Measurements from ENCODE around the gene OR2Y1.
"Not testable (repeated sequence)": the region's sequence is repeated elsewhere in the genome, so short reads cannot be mapped to it uniquely, and the experiment has no call there.

OR2Y1 gene

GRCh38 chr5:180755601-180756000 lies 15.7 kb upstream of the OR2Y1 start:
- no peak overlapping the region for H3K4me3 ChIP-seq (ENCODE audit: low read length)
- H3K23ac ChIP-seq (ENCODE audit: low read length): no peak overlapping the region
- no peaks in the 10 kb centered on the region for H3K79me2 ChIP-seq (ENCODE audit: control insufficient read depth, insufficient read depth, low read length)
- H3K4ac ChIP-seq (ENCODE audit: low read depth, low read length): no peak overlapping the region
- H2BK5ac ChIP-seq (ENCODE audit: low read length): no peak overlapping the region
- H3K56ac ChIP-seq (ENCODE audit: low read length): no peak overlapping the region
- no CpG with 5 or more reads among the region's 2 CpGs for WGBS (ENCODE audit: extremely low coverage, insufficient coverage, low lambda C conversion rate)
- H3K4me1 ChIP-seq (ENCODE audit: control insufficient read depth, low read depth, low read length): no peaks in the 10 kb centered on the region
- no peaks in the 10 kb centered on the region for H3K27me3 ChIP-seq (ENCODE audit: insufficient read depth, low read length, poor library complexity)
- no peak for DNase-seq
- H3K18ac ChIP-seq (ENCODE audit: low read length): no peak overlapping the region
- no peak overlapping the region for H2BK15ac ChIP-seq (replicated peaks; ENCODE audit: low read depth)
- H2AK5ac ChIP-seq (ENCODE audit: low read length): no peak overlapping the region
- H3K79me1 ChIP-seq (ENCODE audit: low read length): no peaks in the 10 kb centered on the region
- no peak overlapping the region for H2BK120ac ChIP-seq (ENCODE audit: low read depth, low read length)
- no peak overlapping the region for H4K8ac ChIP-seq (ENCODE audit: low read depth, low read length)
- H3K27ac ChIP-seq (ENCODE audit: low read depth, low read length): no peak overlapping the region
- no peak overlapping the region for H3K4me2 ChIP-seq (ENCODE audit: low read length)
- no peaks in the 10 kb centered on the region for H3K36me3 ChIP-seq (ENCODE audit: control insufficient read depth, insufficient read depth, low read length)
- no peak overlapping the region for H3K9ac ChIP-seq (ENCODE audit: low read length)
- no peak overlapping the region for H4K5ac ChIP-seq (ENCODE audit: low read length)

DNA sequence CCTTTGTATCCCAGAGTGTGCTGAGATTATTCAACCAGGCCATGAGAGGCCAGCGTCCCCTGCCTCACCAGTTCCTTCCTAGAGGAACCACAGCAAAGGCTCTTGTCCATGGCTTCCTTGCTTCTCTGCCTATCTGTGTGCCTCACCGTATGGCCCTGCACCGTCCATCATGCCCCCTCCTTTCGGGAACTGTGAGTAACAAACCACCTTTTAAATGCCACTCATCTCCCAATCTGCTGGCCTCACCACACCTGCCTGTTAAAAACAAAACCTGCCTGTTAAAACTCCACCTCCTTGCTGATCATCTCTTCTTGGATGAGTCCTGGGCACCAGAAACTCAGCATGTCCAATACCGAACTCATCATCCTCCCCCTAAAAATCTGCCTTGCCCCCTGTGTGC lies 4.4 kb upstream of the OR2Y1 start:
- H3K4me1 ChIP-seq (ENCODE audit: control insufficient read depth, low read depth, low read length): no peaks in the 10 kb centered on the region
- H3K79me2 ChIP-seq (ENCODE audit: control insufficient read depth, insufficient read depth, low read length): no peaks in the 10 kb centered on the region
- H3K27ac ChIP-seq (ENCODE audit: low read depth, low read length): no peak overlapping the region
- H3K4me3 ChIP-seq (ENCODE audit: low read length): no peak overlapping the region
- H3K18ac ChIP-seq (ENCODE audit: low read length): no peak overlapping the region
- H3K36me3 ChIP-seq (ENCODE audit: control insufficient read depth, insufficient read depth, low read length): no peaks in the 10 kb centered on the region
- H2BK5ac ChIP-seq (ENCODE audit: low read length): no peak overlapping the region
- no peak overlapping the region for H3K4me2 ChIP-seq (ENCODE audit: low read length)
- H2BK15ac ChIP-seq (replicated peaks; ENCODE audit: low read depth): no peak overlapping the region
- no peaks in the 10 kb centered on the region for H3K79me1 ChIP-seq (ENCODE audit: low read length)
- H3K9ac ChIP-seq (ENCODE audit: low read length): no peak overlapping the region
- H2BK120ac ChIP-seq (ENCODE audit: low read depth, low read length): no peak overlapping the region
- H3K23ac ChIP-seq (ENCODE audit: low read length): no peak overlapping the region
- no peak overlapping the region for H3K4ac ChIP-seq (ENCODE audit: low read depth, low read length)
- H3K56ac ChIP-seq (ENCODE audit: low read length): no peak overlapping the region
- no CpG with 5 or more reads among the region's 5 CpGs for WGBS (ENCODE audit: extremely low coverage, insufficient coverage, low lambda C conversion rate)
- H4K8ac ChIP-seq (ENCODE audit: low read depth, low read length): no peak overlapping the region
- H3K27me3 ChIP-seq (ENCODE audit: insufficient read depth, low read length, poor library complexity): no peaks in the 10 kb centered on the region
- no peak overlapping the region for H2AK5ac ChIP-seq (ENCODE audit: low read length)
- H4K5ac ChIP-seq (ENCODE audit: low read length): no peak overlapping the region
- DNase-seq: no peak

DNA sequence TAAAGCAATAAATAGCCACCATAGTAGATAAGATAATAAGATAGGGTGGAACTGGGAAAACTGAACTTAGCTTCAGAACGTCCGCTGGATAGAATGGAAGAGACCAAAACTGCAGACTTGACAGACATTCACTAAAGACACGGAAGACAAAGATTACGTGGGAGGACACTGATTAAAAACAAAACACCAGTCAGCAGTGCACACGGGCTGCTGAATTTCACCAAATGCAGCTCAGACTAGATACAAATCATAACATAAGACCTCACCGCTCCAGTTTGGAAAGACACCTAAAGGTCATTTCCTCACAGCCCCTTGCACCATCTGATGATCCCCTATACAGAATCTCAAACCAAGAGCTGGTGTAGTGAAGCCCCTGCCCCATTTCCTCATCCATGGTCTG lies 2.9 kb upstream of the OR2Y1 start:
- H3K4ac ChIP-seq (ENCODE audit: low read depth, low read length): no peak overlapping the region
- no peak overlapping the region for H3K4me3 ChIP-seq (ENCODE audit: low read length)
- H3K79me1 ChIP-seq (ENCODE audit: low read length): no peaks in the 10 kb centered on the region
- no peaks in the 10 kb centered on the region for H3K79me2 ChIP-seq (ENCODE audit: control insufficient read depth, insufficient read depth, low read length)
- no CpG with 5 or more reads among the region's 6 CpGs for WGBS (ENCODE audit: extremely low coverage, insufficient coverage, low lambda C conversion rate)
- DNase-seq: no peak
- H3K27ac ChIP-seq (ENCODE audit: low read depth, low read length): no peak overlapping the region
- H3K56ac ChIP-seq (ENCODE audit: low read length): no peak overlapping the region
- no peaks in the 10 kb centered on the region for H3K4me1 ChIP-seq (ENCODE audit: control insufficient read depth, low read depth, low read length)
- no peak overlapping the region for H2BK120ac ChIP-seq (ENCODE audit: low read depth, low read length)
- no peak overlapping the region for H3K9ac ChIP-seq (ENCODE audit: low read length)
- H3K36me3 ChIP-seq (ENCODE audit: control insufficient read depth, insufficient read depth, low read length): no peaks in the 10 kb centered on the region
- no peak overlapping the region for H2BK5ac ChIP-seq (ENCODE audit: low read length)
- no peak overlapping the region for H3K18ac ChIP-seq (ENCODE audit: low read length)
- no peak overlapping the region for H3K4me2 ChIP-seq (ENCODE audit: low read length)
- no peak overlapping the region for H4K5ac ChIP-seq (ENCODE audit: low read length)
- H4K8ac ChIP-seq (ENCODE audit: low read depth, low read length): no peak overlapping the region
- H3K27me3 ChIP-seq (ENCODE audit: insufficient read depth, low read length, poor library complexity): no peaks in the 10 kb centered on the region
- H2BK15ac ChIP-seq (replicated peaks; ENCODE audit: low read depth): no peak overlapping the region
- no peak overlapping the region for H2AK5ac ChIP-seq (ENCODE audit: low read length)
- no peak overlapping the region for H3K23ac ChIP-seq (ENCODE audit: low read length)

DNA sequence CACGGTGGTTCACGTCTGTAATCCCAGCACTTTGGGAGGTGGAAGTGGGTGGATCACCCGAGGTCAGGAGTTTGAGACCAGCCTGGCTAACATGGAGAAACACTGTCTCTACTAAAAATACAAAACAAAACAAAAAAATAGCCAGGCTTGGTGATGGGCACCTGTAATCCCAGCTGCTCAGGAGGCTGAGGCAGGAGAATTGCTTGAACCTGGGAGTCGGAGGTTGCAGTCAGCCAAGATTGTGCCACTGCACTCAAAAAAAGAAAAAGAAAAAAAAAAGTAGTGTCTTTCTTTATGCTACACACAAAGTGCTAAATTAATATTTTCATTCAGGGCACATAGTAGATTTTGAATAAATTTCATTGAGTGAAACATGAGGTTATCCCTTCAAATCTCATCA lies 1.1 kb upstream of the OR2Y1 start:
- H2BK15ac ChIP-seq (replicated peaks; ENCODE audit: low read depth); H4K8ac ChIP-seq (ENCODE audit: low read depth, low read length); H2AK5ac ChIP-seq (ENCODE audit: low read length); H3K4me1 ChIP-seq (ENCODE audit: control insufficient read depth, low read depth, low read length); H3K9ac ChIP-seq (ENCODE audit: low read length); H3K79me2 ChIP-seq (ENCODE audit: control insufficient read depth, insufficient read depth, low read length); H2BK5ac ChIP-seq (ENCODE audit: low read length); DNase-seq; H4K5ac ChIP-seq (ENCODE audit: low read length); H3K4ac ChIP-seq (ENCODE audit: low read depth, low read length); H3K79me1 ChIP-seq (ENCODE audit: low read length); H3K27ac ChIP-seq (ENCODE audit: low read depth, low read length); H3K4me3 ChIP-seq (ENCODE audit: low read length); H3K18ac ChIP-seq (ENCODE audit: low read length); H3K4me2 ChIP-seq (ENCODE audit: low read length); H3K56ac ChIP-seq (ENCODE audit: low read length); H3K23ac ChIP-seq (ENCODE audit: low read length); H3K27me3 ChIP-seq (ENCODE audit: insufficient read depth, low read length, poor library complexity); H3K36me3 ChIP-seq (ENCODE audit: control insufficient read depth, insufficient read depth, low read length); H2BK120ac ChIP-seq (ENCODE audit: low read depth, low read length): not testable (repeated sequence)
- no CpG with 5 or more reads among the region's 4 CpGs for WGBS (ENCODE audit: extremely low coverage, insufficient coverage, low lambda C conversion rate)

DNA sequence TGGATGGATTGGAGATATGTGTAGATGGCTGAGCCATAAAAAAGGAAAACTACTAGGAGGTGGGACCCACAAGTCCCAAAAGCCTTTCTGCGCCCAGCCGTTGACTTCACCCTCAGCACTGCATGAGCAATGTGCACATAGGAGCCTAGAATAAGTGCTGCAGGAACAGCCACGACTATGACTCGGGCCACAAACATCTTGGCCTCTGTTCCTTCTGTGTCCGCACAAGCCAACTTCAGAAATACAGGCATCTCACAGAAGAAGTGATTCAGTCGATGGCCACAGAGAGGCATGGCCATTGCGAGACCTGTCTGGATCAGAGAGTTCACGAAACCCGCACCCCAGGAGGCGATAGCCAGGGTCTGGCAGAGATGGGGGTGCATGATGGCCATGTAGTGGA lies 587 bp downstream of the OR2Y1 start:
- Histone ChIP-seq H4K5ac (ENCODE audit: low read length) (no peak overlapping the region), H3K9ac (ENCODE audit: low read length) (no peak overlapping the region), H4K8ac (ENCODE audit: low read depth, low read length) (no peak overlapping the region), H3K4me2 (ENCODE audit: low read length) (no peak overlapping the region), H3K79me2 (ENCODE audit: control insufficient read depth, insufficient read depth, low read length) (no peaks in the 10 kb centered on the region), H3K27ac (ENCODE audit: low read depth, low read length) (no peak overlapping the region), H3K18ac (ENCODE audit: low read length) (no peak overlapping the region), H2BK15ac (replicated peaks; ENCODE audit: low read depth) (no peak overlapping the region), H3K79me1 (ENCODE audit: low read length) (no peaks in the 10 kb centered on the region), H3K4me3 (ENCODE audit: low read length) (no peak overlapping the region), H2BK120ac (ENCODE audit: low read depth, low read length) (no peak overlapping the region), H3K27me3 (ENCODE audit: insufficient read depth, low read length, poor library complexity) (no peaks in the 10 kb centered on the region), H2BK5ac (ENCODE audit: low read length) (no peak overlapping the region), H2AK5ac (ENCODE audit: low read length) (no peak overlapping the region), H3K4me1 (ENCODE audit: control insufficient read depth, low read depth, low read length) (no peaks in the 10 kb centered on the region), H3K23ac (ENCODE audit: low read length) (no peak overlapping the region), H3K4ac (ENCODE audit: low read depth, low read length) (no peak overlapping the region), H3K36me3 (ENCODE audit: control insufficient read depth, insufficient read depth, low read length) (no peaks in the 10 kb centered on the region), H3K56ac (ENCODE audit: low read length) (no peak overlapping the region)
- WGBS (ENCODE audit: extremely low coverage, insufficient coverage, low lambda C conversion rate): no CpG with 5 or more reads among the region's 10 CpGs
- DNase-seq: no peak

DNA sequence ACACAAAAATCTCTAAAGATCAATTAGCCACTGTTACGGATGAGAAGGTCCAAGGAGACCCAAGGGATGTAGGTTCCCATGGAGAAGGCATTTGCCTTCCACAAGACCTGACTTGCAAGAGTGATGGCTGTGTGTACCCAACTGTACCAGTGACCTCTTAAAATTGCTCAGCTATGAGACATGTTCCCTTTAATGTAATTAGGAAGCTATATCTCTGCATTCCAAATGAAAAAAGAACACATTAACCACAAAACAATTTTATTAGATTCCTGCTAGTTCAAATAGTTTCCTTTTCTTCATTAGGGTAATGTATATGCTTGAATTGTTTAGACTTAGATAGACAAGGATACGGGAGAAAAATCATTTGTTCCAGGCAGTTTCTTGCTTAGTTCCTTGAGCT lies 3.3 kb downstream of the OR2Y1 start:
- H3K23ac ChIP-seq (ENCODE audit: low read length): no peak overlapping the region
- H3K4me3 ChIP-seq (ENCODE audit: low read length): no peak overlapping the region
- H2AK5ac ChIP-seq (ENCODE audit: low read length): no peak overlapping the region
- H3K4me2 ChIP-seq (ENCODE audit: low read length): no peak overlapping the region
- H3K18ac ChIP-seq (ENCODE audit: low read length): no peak overlapping the region
- no peaks in the 10 kb centered on the region for H3K4me1 ChIP-seq (ENCODE audit: control insufficient read depth, low read depth, low read length)
- H3K79me2 ChIP-seq (ENCODE audit: control insufficient read depth, insufficient read depth, low read length): no peaks in the 10 kb centered on the region
- H3K79me1 ChIP-seq (ENCODE audit: low read length): no peaks in the 10 kb centered on the region
- no peak overlapping the region for H3K9ac ChIP-seq (ENCODE audit: low read length)
- no peak overlapping the region for H2BK15ac ChIP-seq (replicated peaks; ENCODE audit: low read depth)
- H4K5ac ChIP-seq (ENCODE audit: low read length): no peak overlapping the region
- no peak overlapping the region for H3K4ac ChIP-seq (ENCODE audit: low read depth, low read length)
- WGBS (ENCODE audit: extremely low coverage, insufficient coverage, low lambda C conversion rate): no CpG with 5 or more reads among the region's 2 CpGs
- H3K56ac ChIP-seq (ENCODE audit: low read length): no peak overlapping the region
- H3K27me3 ChIP-seq (ENCODE audit: insufficient read depth, low read length, poor library complexity): no peaks in the 10 kb centered on the region
- H2BK5ac ChIP-seq (ENCODE audit: low read length): no peak overlapping the region
- DNase-seq: no peak
- no peak overlapping the region for H4K8ac ChIP-seq (ENCODE audit: low read depth, low read length)
- no peak overlapping the region for H2BK120ac ChIP-seq (ENCODE audit: low read depth, low read length)
- H3K36me3 ChIP-seq (ENCODE audit: control insufficient read depth, insufficient read depth, low read length): no peaks in the 10 kb centered on the region
- no peak overlapping the region for H3K27ac ChIP-seq (ENCODE audit: low read depth, low read length)

Measured in mesendoderm (in vitro differentiated cells).